GM12878 (cell line): Measurements from ENCODE around the gene POLR3G. TPM values are rescaled to one million over a fixed set of nuclear protein-coding genes. Genes with fewer than 3 reads are reported as not detected.
A peak's percentile ranks its signal among the peaks of the same experiment; 100 is the strongest.

Source experiments
- ATAC-seq: fragments of 200-7000 bp; cut with Tn5 transposase; 3 replicates; pipeline ENCODE4 v1.9.1; 2020; ENCODE audit warnings: mild to moderate bottlenecking, moderate library complexity
- BruUV-seq: library from RNA; stranded (reverse); fragments of 400-500 nt; replicated peaks from 2 replicates; lab custom pipeline; 2021; lab: Mats Ljungman, UMichigan
- CTCF ChIA-PET: fragments of 300-600 bp; sonication (Branson Sonifier 250); formaldehyde crosslinking; extraction: SDS; loops from one replicate; lab custom pipeline; 2021; ENCODE audit warnings: inconsistent platforms; lab: Yijun Ruan, JAX
- POLR2A ChIA-PET: fragments of 350-600 bp; formaldehyde crosslinking; extraction: SDS; loops from one replicate; lab custom pipeline; 2021; ENCODE audit warnings: inconsistent platforms; lab: Charles Lee
- RAD21 ChIA-PET: fragments of 300-600 bp; sonication (Branson Sonifier 250); formaldehyde crosslinking; loops from one replicate; lab custom pipeline; 2023; ENCODE audit warnings: antibody characterized with exemption; ENCODE audit not compliant: unreplicated experiment; lab: Charles Lee
- SMC1A ChIA-PET: fragments of 300-600 bp; sonication (Branson Sonifier 250); formaldehyde crosslinking; loops from one replicate; lab custom pipeline; 2023; ENCODE audit not compliant: unreplicated experiment, uncharacterized antibody; lab: Charles Lee
- DNase-seq: peaks from one replicate; pipeline ENCODE4 v3.0.0-alpha.2; 2011; ENCODE audit warnings: low read depth, low spot score
- FAIRE-seq: peaks from 3 replicates; lab custom pipeline; 2011; peaks lifted over from hg19 to GRCh38; lab: Jason Lieb, UNC
- H2AFZ ChIP-seq: 2 replicates; pipeline ENCODE4 v1.6.0; 2011; ENCODE audit warnings: low read depth, low read length, control low read depth; ENCODE audit not compliant: control insufficient read depth
- H3K27ac ChIP-seq: 2 replicates; pipeline ENCODE4 v1.5.1; 2011; ENCODE audit warnings: control low read depth; ENCODE audit not compliant: control insufficient read depth, insufficient read depth
- H3K27me3 ChIP-seq, 2 experiments: replicated peaks in 1 of 2; 2 replicates each; pipeline versions ENCODE4 v1.6.0 to v1.6.1; 2011; ENCODE audit warnings: low read length in 1 of 2; ENCODE audit not compliant: control insufficient read depth in 2 of 2, insufficient read depth in 2 of 2
- H3K36me3 ChIP-seq, 2 experiments: 2 replicates each; pipeline ENCODE4 v1.5.1; 2011; ENCODE audit warnings: low read length in 1 of 2; ENCODE audit not compliant: control insufficient read depth in 2 of 2, insufficient read depth in 2 of 2
- H3K4me1 ChIP-seq: 2 replicates; pipeline ENCODE4 v1.6.1; 2011; ENCODE audit warnings: mild to moderate bottlenecking, low read length, moderate library complexity, mixed read lengths; ENCODE audit not compliant: control insufficient read depth, insufficient read depth
- H3K4me2 ChIP-seq: 2 replicates; pipeline ENCODE4 v1.6.0; 2011; ENCODE audit warnings: control low read depth; ENCODE audit not compliant: control insufficient read depth, insufficient read depth
- H3K4me3 ChIP-seq: fragments of 200-600 bp; sonication (generic); 2 replicates; pipeline ENCODE4 v1.5.1; 2016
- H3K79me2 ChIP-seq: 2 replicates; pipeline ENCODE4 v1.6.0; 2011; ENCODE audit warnings: low read length; ENCODE audit not compliant: control insufficient read depth, insufficient read depth
- H3K9ac ChIP-seq: 2 replicates; pipeline ENCODE4 v1.8.0; 2011; ENCODE audit warnings: low read length, control low read depth, mixed read lengths; ENCODE audit not compliant: control insufficient read depth, insufficient read depth
- H3K9me3 ChIP-seq: replicated peaks from 3 replicates; pipeline ENCODE4 v1.5.1; 2011; ENCODE audit warnings: mild to moderate bottlenecking, low read length; ENCODE audit not compliant: control insufficient read depth, insufficient read depth
- H4K20me1 ChIP-seq: 2 replicates; pipeline ENCODE4 v1.6.0; 2011; ENCODE audit not compliant: control insufficient read depth, insufficient read depth
- ASH2L ChIP-seq: fragments of 300-600, 200-600 bp; sonication (generic); IDR thresholded peaks from 2 replicates; pipeline ENCODE4 v1.6.1; 2017; ENCODE audit warnings: low read depth, mild to moderate bottlenecking, borderline replicate concordance
- ATF7 ChIP-seq: fragments of 450-650 bp; IDR thresholded peaks from 2 replicates; pipeline ENCODE4 v1.6.1; 2016; ENCODE audit warnings: low read depth, mild to moderate bottlenecking
- BACH1 ChIP-seq: fragments of 450-650 bp; IDR thresholded peaks from 2 replicates; pipeline ENCODE4 v1.6.1; 2017; ENCODE audit warnings: mild to moderate bottlenecking, borderline replicate concordance
- BHLHE40 ChIP-seq, 2 experiments: fragments of 450-650 bp in 1 of 2; IDR thresholded peaks; 2 replicates each; pipeline ENCODE4 v1.6.1; 2011 to 2017; ENCODE audit warnings: low read depth in 2 of 2, borderline replicate concordance in 1 of 2, improper control_type of control experiment in 1 of 2, low read length in 1 of 2, mild to moderate bottlenecking in 1 of 2
- CTCF ChIP-seq, 3 experiments: IDR thresholded peaks in 2 of 3; conservative IDR thresholded peaks in 1 of 3; 2 replicates each; pipeline ENCODE4 v1.5.1; 2011; ENCODE audit warnings: low read depth in 3 of 3, low read length in 3 of 3, mild to moderate bottlenecking in 3 of 3, control low read depth in 2 of 3, moderate library complexity in 2 of 3, inconsistent platforms in 1 of 3, mixed read lengths in 1 of 3; ENCODE audit not compliant: control insufficient read depth in 2 of 3, insufficient read depth in 1 of 3; ENCODE audit errors: extremely low read depth in 1 of 3
- ETV6 ChIP-seq, 2 experiments: fragments of 450-650 bp in 1 of 2; IDR thresholded peaks in 1 of 2; conservative IDR thresholded peaks in 1 of 2; 2 replicates each; pipeline ENCODE4 v1.6.1; 2014; ENCODE audit warnings: antibody characterized with exemption in 1 of 2, borderline replicate concordance in 1 of 2, low read depth in 1 of 2, mild to moderate bottlenecking in 1 of 2, moderate library complexity in 1 of 2
- HCFC1 ChIP-seq: fragments of 150-350 bp; IDR thresholded peaks from 2 replicates; pipeline ENCODE4 v1.6.1; 2014; ENCODE audit warnings: low read length
- MEF2A ChIP-seq: IDR thresholded peaks from 2 replicates; pipeline ENCODE4 v1.6.1; 2011; ENCODE audit warnings: low read depth, mild to moderate bottlenecking, low read length, moderate library complexity; ENCODE audit not compliant: insufficient read depth
- MYB ChIP-seq: fragments of 150-350 bp; IDR thresholded peaks from 2 replicates; pipeline ENCODE4 v1.6.1; 2014; ENCODE audit warnings: mild to moderate bottlenecking, low read depth, low read length, borderline replicate concordance
- MYC ChIP-seq: IDR thresholded peaks from 2 replicates; pipeline ENCODE4 v1.6.1; 2011; ENCODE audit warnings: mild to moderate bottlenecking, low read length, moderate library complexity, inconsistent platforms; ENCODE audit not compliant: insufficient read depth, insufficient replicate concordance, insufficient read length, severe bottlenecking
- NFYB ChIP-seq: IDR thresholded peaks from 2 replicates; pipeline ENCODE4 v1.6.1; 2011; ENCODE audit warnings: low read depth, mild to moderate bottlenecking, low read length, improper control_type of control experiment, moderate library complexity; ENCODE audit not compliant: insufficient read depth
- NRF1 ChIP-seq: conservative IDR thresholded peaks from 2 replicates; pipeline ENCODE4 v1.6.1; 2011; ENCODE audit warnings: mild to moderate bottlenecking, low read depth, low read length, improper control_type of control experiment
- PAX5 ChIP-seq: IDR thresholded peaks from 2 replicates; pipeline ENCODE4 v1.6.1; 2011; ENCODE audit warnings: low read depth, low read length, borderline replicate concordance
- PAX8 ChIP-seq: fragments of 450-650 bp; IDR thresholded peaks from 2 replicates; pipeline ENCODE4 v1.6.1; 2017; ENCODE audit warnings: mild to moderate bottlenecking, moderate library complexity
- RAD51 ChIP-seq: fragments of 450-650 bp; IDR thresholded peaks from 2 replicates; pipeline ENCODE4 v1.6.1; 2016; ENCODE audit warnings: moderate library complexity, mild to moderate bottlenecking, inconsistent platforms
- RBBP5 ChIP-seq: fragments of 200-600 bp; sonication (generic); conservative IDR thresholded peaks from 2 replicates; pipeline ENCODE4 v1.6.1; 2016
- RUNX3 ChIP-seq: IDR thresholded peaks from 2 replicates; pipeline ENCODE4 v1.6.1; 2012; ENCODE audit warnings: low read length, inconsistent platforms
- ZNF384 ChIP-seq: IDR thresholded peaks from 2 replicates; pipeline ENCODE4 v1.6.1; 2012; ENCODE audit warnings: low read depth, mild to moderate bottlenecking, low read length, improper control_type of control experiment, borderline replicate concordance
- ZNF687 ChIP-seq: fragments of 450-650 bp; IDR thresholded peaks from 2 replicates; pipeline ENCODE4 v1.6.1; 2017; ENCODE audit warnings: mild to moderate bottlenecking, moderate library complexity
- in situ Hi-C: fragments of 300-500 bp; cut with MboI; formaldehyde crosslinking; loops from 9 replicates; pipeline ENCODE4 v1.14.3; 2018; ENCODE audit warnings: mixed read lengths
- intact Hi-C: fragments of 100-400 bp; cut with micrococcal nuclease; formaldehyde crosslinking; loops from one replicate; pipeline ENCODE4 v1.14.2; 2022; ENCODE audit not compliant: unreplicated experiment
- polyA plus RNA-seq, 11 experiments: library from polyadenylated mRNA; depleted of rRNA in 4 of 11; unstranded in 6 of 11; stranded (reverse) in 5 of 11; fragments of >200 nt; fragmentation: Nextera tagmentation in 4 of 11; fragmentation: Illumina TruSeq in 1 of 11; extraction: Ambion mirVana in 4 of 11; extraction: Trizol in 1 of 11; gene quantifications; 1 replicate in 1 of 11; 2 replicates in 10 of 11; pipeline versions ENCODE4 v1.2.1 to v1.2.3, GENCODE V29; 2011 to 2016; ENCODE audit warnings: inconsistent platforms in 2 of 11, missing spikeins in 2 of 11, low read depth in 1 of 11
- total RNA-seq, 4 experiments: library from RNA; depleted of rRNA in 3 of 4; stranded (reverse); fragments of >200 nt in 3 of 4; fragmentation: Illumina TruSeq in 1 of 4; extraction: Trizol in 1 of 4; gene quantifications; 2 replicates each; pipeline versions ENCODE4 v1.2.1 to v1.2.3, GENCODE V29; 2013 to 2021

The POLR3G gene
- total and polyA plus RNA-seq, 10 of the 15 experiments (the other 5 are each of a cell fraction or from before 2014, with no cell fraction given): 15.2 to 50.9 (median 27.5) TPM

- Histone ChIP-seq H3K27me3 (no peaks in the 10 kb centered on the region), H3K36me3 (peaks cover 0 to 9% of the 10 kb centered on the region in 2 experiments; a peak in 1 of 4 replicates), H3K4me2 (no peak overlapping the region), H2AFZ (no peak overlapping the region), H3K4me1 (no peaks in the 10 kb centered on the region), H3K79me2 (no peaks in the 10 kb centered on the region), H3K9me3 (no peaks in the 10 kb centered on the region), H3K27ac (no peak overlapping the region), H3K9ac (no peak overlapping the region), H4K20me1 (no peaks in the 10 kb centered on the region), H3K4me3 (no peak overlapping the region)
- BruUV-seq: no TSS peak
- in situ Hi-C loops (no loop called here), intact Hi-C loops (no loop called here)
- peak; percentile 51; the same call in 1 of the 3 replicates for ATAC-seq
- POLR2A ChIA-PET: interaction anchor here (1.3 to 1.5 kb wide), 2 partner anchors 9 to 43 kb away, joined by 4 to 6 read pairs; no protein-coding TSS in a partner anchor
- no peak for FAIRE-seq
- SMC1A ChIA-PET: interaction anchor here (0.8 to 1.2 kb wide), 4 partner anchors 11 to 28 kb away, joined by 3 to 6 read pairs (median 3); no protein-coding TSS in a partner anchor
- DNase-seq: no peak
- CTCF ChIA-PET: interaction anchor here (0.9 to 1.2 kb wide), 2 partner anchors 12 to 79 kb away, joined by 3 to 4 read pairs; no protein-coding TSS in a partner anchor
- RAD21 ChIA-PET: interaction anchor here (1.3 kb wide), 1 partner anchor 10 kb away, joined by 4 read pairs; no protein-coding TSS in a partner anchor
- TF ChIP-seq RAD51 (peak; percentile 74), BACH1 (no peak), RUNX3 (peak; percentile 45), NRF1 (no peak), NFYB (no peak), ZNF687 (no peak), ETV6 (conservative IDR thresholded peaks at IDR 0.05 in 1 of 2, IDR thresholded peaks at IDR 0.05 in 1 of 2; ENCODE audit: borderline replicate concordance in 1 of 2, low read depth in 1 of 2) (no peak), CTCF (IDR thresholded peaks at IDR 0.05 in 2 of 3, conservative IDR thresholded peaks at IDR 0.05 in 1 of 3; ENCODE audit: control insufficient read depth in 2 of 3, extremely low read depth in 1 of 3, insufficient read depth in 1 of 3, low read depth in 3 of 3, low read length in 3 of 3) (no peak), PAX5 (no peak), MYB (no peak), PAX8 (no peak), MYC (no peak), ZNF384 (no peak), ASH2L (no peak), ATF7 (0 out of 2 replicates have a peak, but pooled peaks have one; percentile 47), HCFC1 (no peak), BHLHE40 (IDR thresholded peaks at IDR 0.05; ENCODE audit: borderline replicate concordance in 1 of 2, low read depth in 2 of 2, low read length in 1 of 2) (peak; percentile 66; a peak in 3 of 4 replicates), MEF2A (no peak), RBBP5 (no peak)
Measured at GRCh38 chr5:90518661-90519060, 44.0 kb downstream of the POLR3G start.
